Esophagus squamous epithelium (tissue), 5 donors: Measurements from ENCODE around the gene GOLGA6L6. TPM values are rescaled to one million over a fixed set of nuclear protein-coding genes. Genes with fewer than 3 reads are reported as not detected.
"Not testable (repeated sequence)": the region's sequence is repeated elsewhere in the genome, so short reads cannot be mapped to it uniquely, and the experiment has no call there.

ENCODE experiments used
- DNase-seq: peaks from one replicate; lab custom pipeline; 2025; lab: John Stamatoyannopoulos, UW
- H3K27ac ChIP-seq, 4 donors: fragments of 200-600 bp; sonication (generic); one replicate each; pipeline ENCODE4 v1.5.1; 2016 to 2019; ENCODE audit warnings: mild to moderate bottlenecking in 1 of 4
- H3K27me3 ChIP-seq, 4 donors: fragments of 200-600 bp; sonication (generic); 1 replicate in 3 of 4; 2 replicates in 1 of 4; pipeline versions ENCODE4 v1.5.1 to v1.6.0; 2017 to 2021; ENCODE audit warnings: antibody characterized with exemption in 1 of 4
- H3K36me3 ChIP-seq, 3 donors: fragments of 200-600 bp; sonication (generic); one replicate each; pipeline ENCODE4 v1.5.1; 2016 to 2019
- H3K4me1 ChIP-seq, 3 donors: fragments of 200-600 bp; sonication (generic); one replicate each; pipeline ENCODE4 v1.5.1; 2017 to 2019
- H3K4me3 ChIP-seq, 4 donors: fragments of 200-600 bp; sonication (generic); 1 replicate in 3 of 4; 2 replicates in 1 of 4; pipeline ENCODE4 v1.5.1; 2016 to 2019; ENCODE audit warnings: mild to moderate bottlenecking in 2 of 4, moderate library complexity in 1 of 4
- H3K9me3 ChIP-seq, 3 donors: fragments of 200-600 bp; sonication (generic); one replicate each; pipeline ENCODE4 v1.5.1; 2016 to 2019
- WGBS, 2 donors: methylation state at CpG; one replicate each; pipeline ENCODE4 v1.1.5; 2018; 5-methylcytosine and 5-hydroxymethylcytosine counted together
- intact Hi-C: fragments of 100-400 bp; cut with DNase I; formaldehyde crosslinking; loops from one replicate; pipeline ENCODE4 v1.15.0; 2022
- total RNA-seq, 4 donors: library from RNA; depleted of rRNA; stranded (reverse); fragments of >200 nt; gene quantifications; one replicate each; pipeline ENCODE4 v1.1.0, GENCODE V29; 2016
- donor health status: DM: yes; HTN: yes; CAD: no.

The GOLGA6L6 gene
- not detected for total RNA-seq

GRCh38 chr15:20541700-20542099 is at the start of gene GOLGA6L6:
Gene GOLGA6L6 (minus strand): TSS chr15:20541800. CDS start chr15:20541709, 91 bp downstream.
- DNase-seq, intact Hi-C loops, H3K27me3 ChIP-seq, H3K27ac ChIP-seq, H3K4me3 ChIP-seq, H3K4me1 ChIP-seq, H3K36me3 ChIP-seq, H3K9me3 ChIP-seq: not testable (repeated sequence)
- no CpG with 5 or more reads among the region's 7 CpGs for WGBS, 2 donors

- DNase-seq, intact Hi-C loops, H3K36me3 ChIP-seq, H3K27me3 ChIP-seq, H3K4me1 ChIP-seq, H3K4me3 ChIP-seq, H3K9me3 ChIP-seq, H3K27ac ChIP-seq: not testable (repeated sequence)
- WGBS, 2 donors = no CpG with 5 or more reads among the region's 2 CpGs
These were observed 48.5 kb upstream of the GOLGA6L6 start for GRCh38 chr15:20590069-20590468.

- H3K4me1 ChIP-seq, H3K27ac ChIP-seq, H3K9me3 ChIP-seq, H3K36me3 ChIP-seq, DNase-seq, intact Hi-C loops, H3K27me3 ChIP-seq, H3K4me3 ChIP-seq: not testable (repeated sequence)
- WGBS, 2 donors = 50% methylated on average over 1 of the region's 3 CpGs; no CpG with 5 or more reads in 1 of the 2 donors
These were observed 45.2 kb upstream of the GOLGA6L6 start for GRCh38 chr15:20586821-20587220.

- H3K4me3 ChIP-seq, H3K27ac ChIP-seq, H3K27me3 ChIP-seq, H3K36me3 ChIP-seq, intact Hi-C loops, DNase-seq, H3K9me3 ChIP-seq, H3K4me1 ChIP-seq: not testable (repeated sequence)
- 100% methylated on average over 2 of the region's 18 CpGs; no CpG with 5 or more reads in 1 of the 2 donors for WGBS, 2 donors
These were observed 41.1 kb upstream of the GOLGA6L6 start for GRCh38 chr15:20582726-20583115.

GRCh38 chr15:20582109-20582725 is 40.6 kb upstream of the GOLGA6L6 start:
- H3K36me3 ChIP-seq, H3K27me3 ChIP-seq, DNase-seq, H3K9me3 ChIP-seq, H3K4me3 ChIP-seq, intact Hi-C loops, H3K4me1 ChIP-seq, H3K27ac ChIP-seq: not testable (repeated sequence)
- no CpG with 5 or more reads among the region's 39 CpGs for WGBS, 2 donors

GRCh38 chr15:20581261-20582108 is 39.9 kb upstream of the GOLGA6L6 start:
- H3K27ac ChIP-seq, DNase-seq, H3K9me3 ChIP-seq, H3K27me3 ChIP-seq, intact Hi-C loops, H3K36me3 ChIP-seq, H3K4me1 ChIP-seq, H3K4me3 ChIP-seq: not testable (repeated sequence)
- WGBS, 2 donors = no CpG with 5 or more reads among the region's 62 CpGs

- DNase-seq, H3K36me3 ChIP-seq, H3K27me3 ChIP-seq, H3K4me1 ChIP-seq, H3K27ac ChIP-seq, H3K9me3 ChIP-seq, intact Hi-C loops, H3K4me3 ChIP-seq: not testable (repeated sequence)
- no CpG with 5 or more reads among the region's 14 CpGs for WGBS, 2 donors
These were observed 38.1 kb upstream of the GOLGA6L6 start for GRCh38 chr15:20579662-20580061.

- no CpG with 5 or more reads among the region's 19 CpGs for WGBS, 2 donors
- H3K9me3 ChIP-seq, H3K4me3 ChIP-seq, intact Hi-C loops, H3K36me3 ChIP-seq, H3K27ac ChIP-seq, DNase-seq, H3K4me1 ChIP-seq, H3K27me3 ChIP-seq: not testable (repeated sequence)
These were observed 9.7 kb upstream of the GOLGA6L6 start for GRCh38 chr15:20551289-20551688.

GRCh38 chr15:20505926-20506658 is 35.5 kb downstream of the GOLGA6L6 start:
- H3K36me3 ChIP-seq, H3K27me3 ChIP-seq, H3K4me1 ChIP-seq, H3K27ac ChIP-seq, DNase-seq, H3K4me3 ChIP-seq, H3K9me3 ChIP-seq, intact Hi-C loops: not testable (repeated sequence)
- no CpG with 5 or more reads among the region's 87 CpGs for WGBS, 2 donors

- DNase-seq, intact Hi-C loops, H3K27me3 ChIP-seq, H3K4me3 ChIP-seq, H3K9me3 ChIP-seq, H3K27ac ChIP-seq, H3K36me3 ChIP-seq, H3K4me1 ChIP-seq: not testable (repeated sequence)
- no CpG with 5 or more reads among the region's 3 CpGs for WGBS, 2 donors
These were observed 38.8 kb downstream of the GOLGA6L6 start for GRCh38 chr15:20502839-20503238.

GRCh38 chr15:20501512-20502222 is 39.9 kb downstream of the GOLGA6L6 start:
- DNase-seq, H3K4me1 ChIP-seq, H3K9me3 ChIP-seq, H3K27ac ChIP-seq, H3K27me3 ChIP-seq, H3K36me3 ChIP-seq, H3K4me3 ChIP-seq, intact Hi-C loops: not testable (repeated sequence)
- WGBS, 2 donors = no CpG with 5 or more reads among the region's 5 CpGs

GRCh38 chr15:20497781-20498180 is 43.8 kb downstream of the GOLGA6L6 start:
- H3K4me1 ChIP-seq, H3K27me3 ChIP-seq, H3K9me3 ChIP-seq, intact Hi-C loops, H3K4me3 ChIP-seq, H3K27ac ChIP-seq, H3K36me3 ChIP-seq, DNase-seq: not testable (repeated sequence)
- WGBS, 2 donors = no CpG with 5 or more reads among the region's 9 CpGs
